Skin epidermis (tissue), 12 donors: ENCODE data around the gene GYG2.

Experiments
- H3K27ac ChIP-seq, 21 experiments: fragments of 200-600 bp; sonication (generic) in 11 of 21; one replicate each; pipeline ENCODE4 v1.5.0; 2020; ENCODE audit warnings: mild to moderate bottlenecking in 3 of 21, inconsistent platforms in 2 of 21, moderate library complexity in 2 of 21
- H3K4me3 ChIP-seq, 7 experiments: fragments of 200-600 bp; sonication (generic) in 2 of 7; one replicate each; pipeline ENCODE4 v1.5.0; 2020; ENCODE audit warnings: inconsistent platforms in 2 of 7, mild to moderate bottlenecking in 2 of 7, moderate library complexity in 1 of 7

The GYG2 gene

DNA sequence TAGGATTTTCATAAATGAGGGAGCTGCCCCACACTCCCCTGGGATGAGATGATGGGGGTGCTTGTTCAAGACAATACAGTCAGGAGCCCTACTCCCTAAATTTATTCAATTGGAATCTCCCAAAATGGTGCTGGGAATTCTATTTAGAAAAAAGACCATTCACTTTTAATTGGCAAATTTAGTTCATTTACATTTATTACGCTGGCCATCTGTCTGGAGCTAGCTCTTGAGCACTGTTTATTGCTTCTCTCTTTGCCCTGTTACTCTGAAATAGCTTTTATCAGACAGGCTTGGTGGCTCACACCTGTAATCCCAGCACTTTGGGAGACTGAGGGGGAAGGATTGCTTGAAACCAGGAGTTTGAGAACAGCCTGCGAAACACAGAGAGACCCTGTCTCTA is 102.4 kb downstream of the GYG2 start:
- Histone ChIP-seq H3K27ac (no peak overlapping the region), H3K4me3 (no peak overlapping the region)

DNA sequence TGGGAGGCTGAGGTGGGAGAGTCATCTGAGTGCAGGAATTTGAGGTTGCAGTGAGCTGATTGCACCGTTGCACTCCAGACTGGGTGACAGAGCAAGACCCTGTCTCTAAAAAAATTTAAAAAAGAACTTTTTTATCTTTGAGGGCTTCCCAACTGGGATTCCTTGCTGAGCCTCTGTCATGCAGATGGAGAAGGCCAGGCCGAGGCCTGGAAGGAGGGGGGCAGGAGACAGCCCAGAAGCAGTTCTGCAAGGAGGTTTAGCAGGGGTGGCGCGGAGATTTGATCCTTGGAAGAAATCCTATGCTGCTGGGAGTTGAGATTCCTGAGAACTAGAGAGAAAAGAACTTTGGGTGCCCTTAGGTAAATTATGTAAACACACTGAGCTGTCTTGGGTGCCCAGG is 102.9 kb downstream of the GYG2 start:
- Histone ChIP-seq H3K4me3 (no peak overlapping the region), H3K27ac (no peak overlapping the region)
